SK-N-MC (cell line): ENCODE measurements around the gene IQSEC3.
A peak's percentile ranks its signal among the peaks of the same experiment; 100 is the strongest.
"Not testable (repeated sequence)": the region's sequence is repeated elsewhere in the genome, so short reads cannot be mapped to it uniquely, and the experiment has no call there.

Source experiments
- DNase-seq: peaks from one replicate; pipeline ENCODE4 v3.0.0-alpha.2; 2011; ENCODE audit warnings: low read depth, low spot score
- H3K27ac ChIP-seq: fragments of 200-600 bp; sonication (generic); 2 replicates; pipeline ENCODE4 v1.5.1; 2016; ENCODE audit warnings: mixed run types
- H3K36me3 ChIP-seq: fragments of 200-600 bp; sonication (generic); 2 replicates; pipeline ENCODE4 v1.6.1; 2017; ENCODE audit warnings: antibody characterized with exemption, low read length, mixed read lengths; ENCODE audit not compliant: insufficient read depth
- H3K4me3 ChIP-seq: fragments of 200-600 bp; sonication (generic); 2 replicates; pipeline ENCODE4 v1.5.1; 2016
- H3K9ac ChIP-seq: fragments of 200-600 bp; sonication (generic); 2 replicates; pipeline ENCODE4 v1.8.0; 2017; ENCODE audit warnings: mixed run types, mixed read lengths; ENCODE audit not compliant: insufficient read length
- H3K9me3 ChIP-seq: fragments of 200-600 bp; sonication (generic); 2 replicates; pipeline ENCODE4 v1.6.1; 2017; ENCODE audit warnings: low read depth, mild to moderate bottlenecking, antibody characterized with exemption, low read length, moderate library complexity, mixed read lengths
- EZH2 ChIP-seq: fragments of 200-600 bp; sonication (generic); IDR thresholded peaks from one replicate; pipeline ENCODE4 v1.6.1; 2017; ENCODE audit warnings: antibody characterized with exemption
- FOXP2 ChIP-seq: optimal IDR thresholded peaks from 2 replicates; pipeline ENCODE3; 2011; ENCODE audit warnings: mild to moderate bottlenecking, moderate library complexity; ENCODE audit not compliant: insufficient read depth; ENCODE audit errors: extremely low read length, control extremely low read depth
- POLR2AphosphoS5 ChIP-seq: IDR thresholded peaks from 2 replicates; pipeline ENCODE4 v1.6.1; 2012; ENCODE audit warnings: mild to moderate bottlenecking, low read depth, low read length, borderline replicate concordance

IQSEC3 gene

DNA sequence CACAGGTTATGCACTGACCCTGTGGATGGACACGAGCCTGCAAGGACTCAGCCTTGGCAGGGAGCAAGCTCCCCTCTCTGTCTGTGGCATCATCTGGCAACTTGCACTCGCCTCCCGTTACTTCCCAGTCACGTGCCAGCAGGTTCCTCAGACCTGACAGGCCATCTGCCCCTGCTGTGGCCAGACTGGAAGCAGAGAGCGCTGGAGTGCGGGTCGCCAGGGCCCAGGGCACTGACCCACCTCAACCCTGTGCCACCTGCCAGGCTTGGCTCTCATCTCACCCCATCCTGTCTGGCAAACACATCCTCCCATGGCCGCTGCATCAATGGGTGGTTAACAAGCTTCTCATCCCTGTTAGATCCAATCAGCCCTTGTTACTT, 119.0 kb downstream of the IQSEC3 start:
- TF ChIP-seq FOXP2, result no peak
- no peak for TF ChIP-seq POLR2AphosphoS5
- TF ChIP-seq EZH2, result no peak
- H3K27ac ChIP-seq, result no peak overlapping the region
- H3K4me3 ChIP-seq, result no peak overlapping the region
- H3K9ac ChIP-seq, result no peak overlapping the region
- no peak for DNase-seq
- H3K9me3 ChIP-seq, result no peaks in the 10 kb centered on the region
- H3K36me3 ChIP-seq, result no peaks in the 10 kb centered on the region

DNA sequence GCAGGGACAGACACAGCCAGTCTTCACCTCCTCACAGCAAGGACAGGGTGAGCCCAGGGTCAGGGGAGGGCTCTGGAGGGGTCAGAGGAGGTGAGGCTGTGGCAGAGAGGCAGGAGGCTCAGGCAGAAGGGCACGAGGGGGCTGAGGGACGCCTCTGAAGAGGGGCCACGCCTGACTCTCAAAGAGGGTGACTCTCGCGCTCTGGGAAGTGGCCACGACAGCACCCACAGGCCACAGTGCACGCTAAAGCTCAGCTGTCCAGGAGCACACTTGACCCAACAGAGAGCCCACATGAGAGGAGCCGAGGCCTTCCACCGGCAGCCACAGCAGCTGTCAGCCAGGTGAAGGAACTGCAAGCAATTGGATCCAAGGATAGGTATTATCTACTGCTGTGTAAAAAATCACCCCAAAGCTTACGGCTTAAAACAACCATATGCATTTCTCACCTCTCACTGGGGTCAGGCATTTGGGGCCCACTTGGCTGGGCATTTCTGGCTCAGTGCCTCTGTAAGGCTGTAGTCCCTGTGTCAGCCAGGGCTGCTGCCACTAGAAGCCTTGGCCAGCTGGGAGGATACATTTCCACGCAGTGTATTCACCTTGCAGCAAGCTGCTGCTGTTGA, 119.5 kb downstream of the IQSEC3 start:
- Histone ChIP-seq H3K36me3 (no peaks in the 10 kb centered on the region), H3K9ac (no peak overlapping the region), H3K4me3 (no peak overlapping the region), H3K27ac (no peak overlapping the region), H3K9me3 (no peaks in the 10 kb centered on the region)
- TF ChIP-seq EZH2, result no peak
- DNase-seq, result no peak

DNA sequence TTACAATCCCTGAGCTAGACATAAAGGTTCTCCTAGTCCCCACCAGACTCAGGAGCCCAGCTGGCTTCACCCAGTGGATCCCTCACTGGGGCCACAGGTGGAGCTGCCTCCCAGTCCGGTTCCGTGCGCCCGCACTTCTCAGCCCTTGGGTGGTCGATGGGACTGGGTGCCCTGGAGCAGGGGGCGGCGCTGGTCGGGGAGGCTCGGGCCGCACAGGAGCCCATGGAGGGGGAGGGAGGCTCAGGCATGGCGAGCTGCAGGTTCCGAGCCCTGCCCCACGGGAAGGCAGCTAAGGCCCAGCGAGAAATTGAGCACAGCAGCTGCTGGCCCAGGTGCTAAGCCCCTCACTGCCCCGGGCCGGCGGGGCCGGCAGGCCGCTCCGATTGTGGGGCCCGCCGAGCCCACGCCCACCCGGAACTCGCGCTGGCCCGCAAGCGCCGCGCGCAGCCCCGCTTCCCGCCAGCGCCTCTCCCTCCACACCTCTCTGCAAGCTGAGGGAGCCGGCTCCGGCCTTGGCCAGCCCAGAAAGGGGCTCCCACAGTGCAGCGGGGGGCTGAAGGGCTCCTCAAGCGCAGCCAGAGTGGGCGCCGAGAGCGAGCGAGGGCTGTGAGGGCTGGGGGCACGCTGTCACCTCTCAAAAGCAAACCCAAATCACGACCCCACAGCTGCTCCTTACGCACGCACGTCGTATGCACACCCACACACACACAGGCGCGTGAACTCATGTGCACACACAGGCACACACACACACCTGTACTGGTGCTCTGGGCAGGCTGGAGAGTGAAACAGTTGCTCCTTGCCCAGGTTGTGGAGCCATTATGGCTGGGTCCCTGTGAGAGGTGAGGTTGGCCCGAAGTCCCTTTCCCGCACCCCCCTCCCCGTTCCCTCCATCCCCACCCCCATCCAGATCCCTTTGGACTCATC, 121.7 kb downstream of the IQSEC3 start:
- DNase-seq, H3K9me3 ChIP-seq, H3K27ac ChIP-seq, H3K36me3 ChIP-seq, H3K9ac ChIP-seq: not testable (repeated sequence)
- H3K4me3 ChIP-seq, result peak overlapping the region; percentile 71

DNA sequence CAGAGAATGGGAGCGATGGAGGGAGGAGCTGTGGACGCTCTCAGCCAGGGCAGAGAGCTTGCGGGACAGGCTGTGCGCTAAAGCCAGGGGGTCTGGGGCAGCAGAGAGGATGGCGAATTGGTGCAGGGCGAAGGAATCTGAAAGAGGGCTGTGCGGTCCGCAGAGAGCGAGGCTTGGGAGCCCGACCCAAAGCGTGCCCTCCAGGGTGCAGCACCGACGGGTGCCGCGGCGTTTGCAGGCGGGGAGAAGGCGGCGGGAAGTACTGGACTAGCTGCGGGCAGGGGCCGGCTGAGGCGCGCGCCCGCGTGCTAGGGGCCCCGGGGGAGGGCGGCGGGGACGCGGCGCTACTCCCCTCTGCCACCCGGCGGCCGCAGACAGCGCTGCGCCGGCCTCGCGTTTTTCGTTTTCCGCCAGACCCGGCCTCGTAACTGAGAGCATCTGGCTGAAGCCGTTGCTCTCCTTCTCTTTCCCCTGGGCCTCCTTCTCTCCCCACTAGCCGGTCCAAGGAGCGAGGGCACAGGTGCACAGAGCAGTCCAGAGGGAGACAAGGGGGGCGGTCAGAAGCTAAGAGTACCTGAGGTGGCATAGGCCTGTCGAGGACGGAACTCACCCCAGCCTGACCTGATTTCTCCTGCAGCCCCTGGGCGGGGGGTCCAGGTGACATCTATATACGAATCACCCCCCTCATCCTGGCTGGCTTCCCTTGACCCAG, 122.5 kb downstream of the IQSEC3 start:
- no peak for DNase-seq
- TF ChIP-seq POLR2AphosphoS5 (no peak), EZH2 (no peak), FOXP2 (no peak)
- no peak overlapping the region for H3K9ac ChIP-seq
- peak overlapping the region; percentile 71 for H3K4me3 ChIP-seq
- H3K9me3 ChIP-seq, result no peaks in the 10 kb centered on the region
- no peaks in the 10 kb centered on the region for H3K36me3 ChIP-seq
- H3K27ac ChIP-seq, result no peak overlapping the region

DNA sequence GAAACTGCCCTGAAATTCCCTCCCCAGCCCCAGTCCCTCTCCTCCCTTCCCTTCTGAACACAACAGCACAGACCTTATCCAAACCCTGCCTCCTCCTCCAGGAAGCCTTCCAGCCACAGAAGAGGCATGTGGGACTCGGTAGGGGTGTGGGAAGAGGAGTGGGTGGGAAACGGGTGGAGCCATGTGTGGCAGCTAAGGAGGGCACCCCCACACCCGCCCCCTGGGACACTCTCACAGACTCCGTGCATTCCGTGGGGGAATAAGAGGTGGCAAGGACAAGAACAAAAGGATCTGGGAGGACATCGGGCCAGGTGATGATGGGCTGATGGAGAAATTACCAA, 123.0 kb downstream of the IQSEC3 start:
- Histone ChIP-seq H3K27ac (no peak overlapping the region), H3K4me3 (no peak overlapping the region; the same call in 1 of the 2 replicates), H3K9ac (no peak overlapping the region), H3K9me3 (no peaks in the 10 kb centered on the region), H3K36me3 (no peaks in the 10 kb centered on the region)
- no peak for DNase-seq
- TF ChIP-seq FOXP2 (no peak), POLR2AphosphoS5 (no peak), EZH2 (no peak)

DNA sequence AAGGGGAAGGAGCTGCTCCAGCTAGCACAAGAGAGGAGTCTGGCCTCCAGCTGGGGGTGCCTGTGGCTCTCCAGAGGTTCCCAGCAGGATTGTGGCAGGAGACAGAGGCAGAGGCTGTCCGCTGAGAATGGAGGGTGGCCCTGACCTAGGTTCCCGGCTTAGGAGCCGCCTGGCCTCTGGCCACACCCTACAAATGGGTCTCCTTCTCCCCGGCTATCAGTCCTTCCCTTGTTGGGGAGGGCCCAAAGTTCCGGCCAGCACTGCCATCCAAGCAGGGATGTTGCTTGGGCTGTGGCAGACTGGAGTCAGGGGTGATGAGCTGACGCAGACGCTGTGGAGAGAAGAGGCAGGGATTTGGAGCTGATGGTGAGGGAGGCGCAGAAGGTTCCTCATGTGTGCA, 124.3 kb downstream of the IQSEC3 start:
- no peak for DNase-seq
- Histone ChIP-seq H3K4me3 (no peak overlapping the region), H3K36me3 (no peaks in the 10 kb centered on the region), H3K27ac (no peak overlapping the region), H3K9ac (no peak overlapping the region), H3K9me3 (no peaks in the 10 kb centered on the region)
- TF ChIP-seq POLR2AphosphoS5, result no peak
- TF ChIP-seq EZH2, result no peak
- no peak for TF ChIP-seq FOXP2

DNA sequence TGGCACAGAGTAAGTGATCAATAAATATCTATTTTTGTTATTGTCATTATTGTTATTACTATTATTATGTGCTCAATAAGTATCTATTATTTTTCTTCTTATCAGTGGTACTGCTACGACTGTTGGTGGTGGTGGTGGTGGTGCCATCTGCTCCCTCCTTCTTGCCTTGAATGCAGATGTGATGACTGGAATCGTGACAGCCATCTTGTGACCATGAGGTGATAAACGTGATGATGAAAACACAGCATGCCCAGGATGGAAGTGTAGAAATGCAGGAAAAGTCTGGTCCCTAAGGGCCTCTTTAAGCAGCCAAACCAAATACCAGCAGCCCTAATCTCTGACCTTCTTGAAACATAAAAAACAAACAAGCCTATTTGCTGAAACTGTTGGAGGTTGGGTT, 125.0 kb downstream of the IQSEC3 start:
- TF ChIP-seq FOXP2 (no peak), EZH2 (no peak), POLR2AphosphoS5 (no peak)
- DNase-seq, result no peak
- no peak overlapping the region for H3K9ac ChIP-seq
- H3K27ac ChIP-seq, result no peak overlapping the region
- H3K9me3 ChIP-seq, result no peaks in the 10 kb centered on the region
- no peaks in the 10 kb centered on the region for H3K36me3 ChIP-seq
- no peak overlapping the region for H3K4me3 ChIP-seq

DNA sequence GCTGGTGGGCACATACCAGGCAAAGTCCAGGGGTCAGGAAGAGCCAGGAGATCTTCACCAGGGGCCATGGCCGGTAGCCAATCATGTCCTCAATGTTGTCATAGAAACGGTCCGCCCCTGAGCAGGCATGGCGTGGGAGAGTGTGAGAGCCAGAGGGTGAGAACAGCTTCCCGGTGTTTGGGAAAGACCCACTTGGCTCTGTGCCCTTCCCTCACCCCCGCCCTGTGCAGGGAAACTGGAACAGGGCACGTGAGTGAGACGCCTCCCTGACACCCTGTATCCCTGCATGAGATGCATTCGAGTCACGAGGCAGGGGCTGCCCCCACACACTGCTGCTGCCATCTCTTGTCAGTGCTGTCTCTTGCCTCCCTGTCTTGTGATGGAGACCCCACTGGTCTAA, 126.7 kb downstream of the IQSEC3 start:
- Histone ChIP-seq H3K4me3 (no peak overlapping the region), H3K27ac (no peak overlapping the region), H3K36me3 (no peaks in the 10 kb centered on the region), H3K9ac (no peak overlapping the region), H3K9me3 (no peaks in the 10 kb centered on the region)
- no peak for DNase-seq
- TF ChIP-seq FOXP2, result no peak
- no peak for TF ChIP-seq EZH2
